Lower leg skin (tissue), 3 donors: ENCODE results near the gene LHFPL2.

ENCODE experiments used
- POLR2A ChIP-seq, 2 donors: fragments of 450-650 bp; IDR thresholded peaks; one replicate each; pipeline ENCODE4 v1.6.1; 2016 to 2017; ENCODE audit warnings: antibody characterized with exemption in 2 of 2, mild to moderate bottlenecking in 1 of 2, moderate library complexity in 1 of 2
- TF ChIP-seq, protein P1 (sequence below), 3 donors: fragments of 450-650 bp; IDR thresholded peaks; one replicate each; pipeline ENCODE4 v1.5.1; 2016; ENCODE audit warnings: antibody characterized with exemption in 3 of 3, mild to moderate bottlenecking in 3 of 3, moderate library complexity in 2 of 3

DNA sequence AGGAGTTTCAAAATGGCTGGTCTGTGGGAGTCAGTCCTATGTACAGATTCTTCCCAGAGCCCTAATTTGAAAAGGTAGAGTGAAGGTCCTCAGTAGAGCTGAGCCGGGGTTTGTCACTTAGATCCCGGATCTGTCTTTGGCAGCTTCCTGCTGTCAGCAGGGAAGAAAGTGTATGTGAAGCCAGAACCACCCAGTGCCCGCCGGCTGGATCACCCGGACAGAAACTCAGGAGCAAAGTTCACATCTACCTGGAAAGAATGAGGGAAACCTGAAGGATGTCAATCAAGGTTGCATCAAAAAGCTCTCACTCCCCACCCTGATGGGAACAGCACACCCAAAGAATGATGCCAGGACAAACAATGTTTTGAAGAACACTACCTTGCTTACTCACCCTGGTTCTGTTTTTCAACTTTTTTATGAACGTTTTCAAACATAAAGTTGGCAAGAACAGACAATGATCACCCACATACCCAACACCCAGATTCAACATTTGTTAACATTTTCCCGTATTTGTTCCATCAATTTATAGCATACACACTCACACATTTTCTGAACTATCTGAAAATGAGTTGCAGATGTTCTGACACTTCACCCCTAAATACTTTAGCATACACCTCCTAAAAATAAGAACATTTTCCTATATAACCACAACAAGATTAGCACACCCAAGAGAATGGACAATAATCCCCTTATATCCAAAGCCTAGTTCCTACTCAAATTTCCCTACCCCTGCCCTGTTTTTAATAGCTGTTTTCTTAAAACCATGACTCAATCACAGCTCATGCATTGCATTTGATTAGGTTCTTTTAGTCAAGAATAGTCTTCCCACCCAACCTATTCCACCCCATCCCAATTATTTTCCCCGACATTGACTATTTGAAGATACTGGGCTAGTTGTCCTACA, 133.9 kb downstream of the LHFPL2 start:
- TF ChIP-seq, protein P1, sequence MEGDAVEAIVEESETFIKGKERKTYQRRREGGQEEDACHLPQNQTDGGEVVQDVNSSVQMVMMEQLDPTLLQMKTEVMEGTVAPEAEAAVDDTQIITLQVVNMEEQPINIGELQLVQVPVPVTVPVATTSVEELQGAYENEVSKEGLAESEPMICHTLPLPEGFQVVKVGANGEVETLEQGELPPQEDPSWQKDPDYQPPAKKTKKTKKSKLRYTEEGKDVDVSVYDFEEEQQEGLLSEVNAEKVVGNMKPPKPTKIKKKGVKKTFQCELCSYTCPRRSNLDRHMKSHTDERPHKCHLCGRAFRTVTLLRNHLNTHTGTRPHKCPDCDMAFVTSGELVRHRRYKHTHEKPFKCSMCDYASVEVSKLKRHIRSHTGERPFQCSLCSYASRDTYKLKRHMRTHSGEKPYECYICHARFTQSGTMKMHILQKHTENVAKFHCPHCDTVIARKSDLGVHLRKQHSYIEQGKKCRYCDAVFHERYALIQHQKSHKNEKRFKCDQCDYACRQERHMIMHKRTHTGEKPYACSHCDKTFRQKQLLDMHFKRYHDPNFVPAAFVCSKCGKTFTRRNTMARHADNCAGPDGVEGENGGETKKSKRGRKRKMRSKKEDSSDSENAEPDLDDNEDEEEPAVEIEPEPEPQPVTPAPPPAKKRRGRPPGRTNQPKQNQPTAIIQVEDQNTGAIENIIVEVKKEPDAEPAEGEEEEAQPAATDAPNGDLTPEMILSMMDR (IDR thresholded peaks at IDR 0.05), result no peak
- no peak for TF ChIP-seq POLR2A (IDR thresholded peaks at IDR 0.05)
